ENCODE data around the gene SLC23A2. TPM values are rescaled to one million over a fixed set of nuclear protein-coding genes. Genes with fewer than 3 reads are reported as not detected.

SLC23A2 gene
- total RNA-seq, 1 donor from 2014 or later = 79.8 TPM

DNA sequence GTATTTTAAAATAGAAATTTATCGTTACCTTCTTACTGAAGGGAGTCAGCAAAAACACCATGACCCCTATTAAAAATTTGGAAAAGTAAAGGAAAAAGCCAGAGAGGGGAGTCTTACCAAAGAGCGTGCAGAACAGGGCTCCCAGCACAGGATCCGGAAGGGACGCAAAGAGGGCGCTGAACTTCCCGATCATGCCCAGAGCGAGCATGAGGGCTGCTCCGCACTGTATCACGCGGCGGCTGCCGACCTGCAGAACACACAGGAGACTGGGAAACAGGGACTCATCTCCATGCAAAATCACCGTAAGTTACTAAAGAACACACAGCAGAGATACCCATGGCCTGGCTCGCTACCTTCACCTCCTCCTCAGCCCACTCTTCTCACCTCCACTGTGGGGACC lies 138.6 kb downstream of the SLC23A2 start:
- Mint-ChIP-seq H3K9me3 (no peaks in the 10 kb centered on the region), H3K4me1 (no peaks in the 10 kb centered on the region), H3K27me3 (no peaks in the 10 kb centered on the region), H3K27ac (no peak overlapping the region), H3K36me3 (ENCODE audit: low read depth) (peaks cover 95% of the 10 kb centered on the region), H3K4me3 (no peak overlapping the region)
- intact Hi-C loops (cut with micrococcal nuclease) = no loop called here
- CTCF ChIA-PET = interaction anchor here (1.5 kb wide), 1 partner anchor 93 kb away, joined by 3 read pairs; no protein-coding TSS in a partner anchor
- DNase-seq (no peak), ATAC-seq (ENCODE audit: low read depth) (no peak)
- TF ChIP-seq CTCF (IDR thresholded peaks at IDR 0.05) = no peak
- POLR2A ChIA-PET = no interaction called here

- H3K27me3 Mint-ChIP-seq = no peaks in the 10 kb centered on the region
- no peak overlapping the region for H3K4me3 Mint-ChIP-seq
- ChIA-PET POLR2A (no interaction called here), CTCF (interaction anchor here (1.5 kb wide), 1 partner anchor 94 kb away, joined by 3 read pairs; no protein-coding TSS in a partner anchor)
- no peak overlapping the region for H3K27ac Mint-ChIP-seq
- no peak for DNase-seq
- H3K4me1 Mint-ChIP-seq = no peaks in the 10 kb centered on the region
- H3K9me3 Mint-ChIP-seq = no peaks in the 10 kb centered on the region
- intact Hi-C loops (cut with micrococcal nuclease) = no loop called here
- peaks cover 95% of the 10 kb centered on the region for H3K36me3 Mint-ChIP-seq (ENCODE audit: low read depth)
- no peak for ATAC-seq (ENCODE audit: low read depth)
- TF ChIP-seq CTCF (IDR thresholded peaks at IDR 0.05) = no peak
Observed at GRCh38 chr20:4861961-4862360, 139.3 kb downstream of the SLC23A2 start.

DNA sequence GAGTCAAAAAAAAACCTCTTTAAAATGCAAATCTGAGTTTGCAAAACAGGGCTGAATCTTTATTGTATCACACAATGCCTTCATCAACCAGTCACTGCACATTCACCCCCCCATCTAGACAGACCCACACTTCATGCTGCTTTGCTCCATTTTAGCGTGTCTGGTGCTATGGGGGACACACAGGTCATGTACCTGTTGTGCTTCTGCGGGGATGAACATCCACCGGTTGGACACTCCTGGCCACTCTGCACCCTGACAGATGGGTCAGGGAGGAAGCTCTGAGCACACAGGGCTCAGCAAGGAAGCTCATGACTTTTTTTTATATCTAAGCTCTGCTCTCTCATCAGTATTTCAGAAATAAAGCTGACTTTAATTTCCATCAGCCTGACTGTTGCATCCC lies 143.3 kb downstream of the SLC23A2 start:
- H3K36me3 Mint-ChIP-seq (ENCODE audit: low read depth) = peaks cover 96% of the 10 kb centered on the region

DNA sequence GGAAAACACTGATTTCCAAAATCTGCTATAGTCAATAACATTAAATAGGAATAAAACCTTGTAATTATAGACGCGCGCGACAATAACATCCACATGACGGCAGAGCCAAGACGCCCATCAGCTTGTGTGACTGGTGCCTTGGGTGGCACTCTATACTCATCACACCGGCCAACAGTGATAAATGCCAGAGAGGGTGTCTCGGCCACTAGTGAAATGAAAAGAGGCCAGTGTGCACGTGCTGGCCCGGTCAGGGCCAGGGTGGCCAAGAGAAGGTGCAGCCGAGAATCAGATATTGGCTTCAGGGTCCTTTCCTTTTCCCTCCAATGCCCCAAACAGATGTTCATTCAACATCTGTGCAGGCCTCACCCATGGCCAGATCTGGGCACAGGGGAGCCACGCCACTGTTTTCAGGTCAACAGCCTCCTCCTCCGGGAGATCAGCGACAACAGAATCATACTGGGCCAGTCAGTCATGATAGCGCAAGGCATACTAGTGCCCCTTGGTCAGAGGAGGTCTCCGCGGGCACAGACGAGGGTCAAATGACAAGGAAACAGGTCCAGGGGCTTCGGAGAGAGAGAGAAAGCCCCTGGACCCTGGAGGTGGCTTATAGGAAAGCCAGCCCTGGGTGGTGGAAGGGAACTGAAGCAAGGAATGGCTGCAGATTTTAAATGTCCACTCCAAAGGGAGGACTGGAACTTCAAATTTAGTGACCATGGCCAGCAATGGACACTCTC lies 145.1 kb downstream of the SLC23A2 start:
- Mint-ChIP-seq H3K4me3 (no peak overlapping the region), H3K27me3 (no peaks in the 10 kb centered on the region), H3K4me1 (no peaks in the 10 kb centered on the region), H3K27ac (no peak overlapping the region), H3K9me3 (no peaks in the 10 kb centered on the region), H3K36me3 (ENCODE audit: low read depth) (peaks cover 93% of the 10 kb centered on the region)
- ChIA-PET CTCF (no interaction called here), POLR2A (interaction anchor here (0.6 to 0.7 kb wide), 2 partner anchors 12 to 384 kb away, joined by 3 read pairs; no protein-coding TSS in a partner anchor)
- no peak for DNase-seq
- no peak for ATAC-seq (ENCODE audit: low read depth)
- TF ChIP-seq CTCF (IDR thresholded peaks at IDR 0.05) = no peak
- intact Hi-C loops (cut with micrococcal nuclease) = no loop called here

More for the DNA sequence above, 143.3 kb downstream of the SLC23A2 start:
- intact Hi-C loops (cut with micrococcal nuclease) = no loop called here
- H3K9me3 Mint-ChIP-seq = no peaks in the 10 kb centered on the region
- no peak for DNase-seq
- H3K27me3 Mint-ChIP-seq = no peaks in the 10 kb centered on the region
- ATAC-seq (ENCODE audit: low read depth) = no peak
- POLR2A ChIA-PET = interaction anchor here (0.6 kb wide), 1 partner anchor 8 kb away, joined by 3 read pairs; no protein-coding TSS in a partner anchor
- H3K4me1 Mint-ChIP-seq = no peaks in the 10 kb centered on the region
- peak overlapping the region; percentile 4 for H3K27ac Mint-ChIP-seq
- CTCF ChIA-PET = interaction anchor here (1.1 kb wide), 1 partner anchor 99 kb away, joined by 3 read pairs; no protein-coding TSS in a partner anchor
- H3K4me3 Mint-ChIP-seq = no peak overlapping the region
- TF ChIP-seq CTCF (IDR thresholded peaks at IDR 0.05) = no peak

DNA sequence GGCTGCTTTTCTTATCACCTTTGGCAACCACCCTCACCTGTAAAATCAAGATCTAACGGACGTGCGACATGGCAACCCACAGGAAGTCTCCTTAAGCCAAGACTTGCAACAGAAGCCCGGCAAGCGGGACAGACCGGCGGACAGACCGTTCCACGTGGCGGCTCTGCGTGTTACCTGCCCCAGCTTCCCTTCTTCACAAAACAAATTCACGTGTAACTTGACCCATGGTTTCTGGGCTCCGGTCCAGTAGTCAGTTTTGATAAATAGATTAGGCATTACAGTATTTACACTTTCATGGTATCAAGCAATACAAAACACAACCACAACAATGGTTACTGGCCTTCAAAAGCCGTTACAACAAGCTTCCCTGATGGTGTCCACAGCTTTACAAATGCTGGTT lies 145.8 kb downstream of the SLC23A2 start:
- POLR2A ChIA-PET = interaction anchor here (0.6 kb wide), 1 partner anchor 11 kb away, joined by 3 read pairs; no protein-coding TSS in a partner anchor
- CTCF ChIA-PET = no interaction called here
- Mint-ChIP-seq H3K27me3 (no peaks in the 10 kb centered on the region), H3K36me3 (ENCODE audit: low read depth) (peaks cover 88% of the 10 kb centered on the region), H3K27ac (no peak overlapping the region), H3K4me3 (no peak overlapping the region), H3K4me1 (no peaks in the 10 kb centered on the region), H3K9me3 (no peaks in the 10 kb centered on the region)
- intact Hi-C loops (cut with micrococcal nuclease) = no loop called here
- DNase-seq (no peak), ATAC-seq (ENCODE audit: low read depth) (no peak)
- TF ChIP-seq CTCF (IDR thresholded peaks at IDR 0.05) = no peak
